K562 treated with DMSO at 1 percent for 48 hours (cell line): ENCODE measurements around the gene CLASP1. TPM values are rescaled to one million over a fixed set of nuclear protein-coding genes. Genes with fewer than 3 reads are reported as not detected.

Source experiments
- total RNA-seq: library from RNA; unstranded; fragments of 300-600 nt; gene quantifications from 2 replicates; pipeline ENCODE4 v1.2.3, GENCODE V29; 2022; ENCODE audit warnings: low replicate concordance; ENCODE audit errors: extremely low read depth

CLASP1 gene
- total RNA-seq: not detected in 2 replicates

GRCh38 chr2:121649149-121649595 lies at the start of gene CLASP1:
Gene CLASP1 (minus strand): TSS chr2:121649462. CDS start chr2:121605895, 43,567 bp downstream.

Other genes with a start within 250 kb of the CLASP1 start
- not detected in 2 replicates for gene RNU4ATAC, start 118.6 kb downstream of the CLASP1 start, total RNA-seq
- not detected in 2 replicates for gene NIFK, start 87.4 kb upstream of the CLASP1 start, total RNA-seq
- not detected in 2 replicates for gene TSN, start 106.2 kb upstream of the CLASP1 start, total RNA-seq